GM10847 (cell line): ENCODE data around the gene PIM1.

Experiments
- POLR2A ChIP-seq: IDR thresholded peaks from 2 replicates; pipeline ENCODE4 v1.6.1; 2011; ENCODE audit not compliant: insufficient read length; ENCODE audit errors: extremely low read depth

The PIM1 gene

DNA sequence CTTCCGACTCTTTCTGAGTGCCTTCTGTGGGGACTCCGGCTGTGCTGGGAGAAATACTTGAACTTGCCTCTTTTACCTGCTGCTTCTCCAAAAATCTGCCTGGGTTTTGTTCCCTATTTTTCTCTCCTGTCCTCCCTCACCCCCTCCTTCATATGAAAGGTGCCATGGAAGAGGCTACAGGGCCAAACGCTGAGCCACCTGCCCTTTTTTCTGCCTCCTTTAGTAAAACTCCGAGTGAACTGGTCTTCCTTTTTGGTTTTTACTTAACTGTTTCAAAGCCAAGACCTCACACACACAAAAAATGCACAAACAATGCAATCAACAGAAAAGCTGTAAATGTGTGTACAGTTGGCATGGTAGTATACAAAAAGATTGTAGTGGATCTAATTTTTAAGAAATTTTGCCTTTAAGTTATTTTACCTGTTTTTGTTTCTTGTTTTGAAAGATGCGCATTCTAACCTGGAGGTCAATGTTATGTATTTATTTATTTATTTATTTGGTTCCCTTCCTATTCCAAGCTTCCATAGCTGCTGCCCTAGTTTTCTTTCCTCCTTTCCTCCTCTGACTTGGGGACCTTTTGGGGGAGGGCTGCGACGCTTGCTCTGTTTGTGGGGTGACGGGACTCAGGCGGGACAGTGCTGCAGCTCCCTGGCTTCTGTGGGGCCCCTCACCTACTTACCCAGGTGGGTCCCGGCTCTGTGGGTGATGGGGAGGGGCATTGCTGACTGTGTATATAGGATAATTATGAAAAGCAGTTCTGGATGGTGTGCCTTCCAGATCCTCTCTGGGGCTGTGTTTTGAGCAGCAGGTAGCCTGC lies 4.8 kb downstream of the PIM1 start:
- TF ChIP-seq POLR2A = no peak

DNA sequence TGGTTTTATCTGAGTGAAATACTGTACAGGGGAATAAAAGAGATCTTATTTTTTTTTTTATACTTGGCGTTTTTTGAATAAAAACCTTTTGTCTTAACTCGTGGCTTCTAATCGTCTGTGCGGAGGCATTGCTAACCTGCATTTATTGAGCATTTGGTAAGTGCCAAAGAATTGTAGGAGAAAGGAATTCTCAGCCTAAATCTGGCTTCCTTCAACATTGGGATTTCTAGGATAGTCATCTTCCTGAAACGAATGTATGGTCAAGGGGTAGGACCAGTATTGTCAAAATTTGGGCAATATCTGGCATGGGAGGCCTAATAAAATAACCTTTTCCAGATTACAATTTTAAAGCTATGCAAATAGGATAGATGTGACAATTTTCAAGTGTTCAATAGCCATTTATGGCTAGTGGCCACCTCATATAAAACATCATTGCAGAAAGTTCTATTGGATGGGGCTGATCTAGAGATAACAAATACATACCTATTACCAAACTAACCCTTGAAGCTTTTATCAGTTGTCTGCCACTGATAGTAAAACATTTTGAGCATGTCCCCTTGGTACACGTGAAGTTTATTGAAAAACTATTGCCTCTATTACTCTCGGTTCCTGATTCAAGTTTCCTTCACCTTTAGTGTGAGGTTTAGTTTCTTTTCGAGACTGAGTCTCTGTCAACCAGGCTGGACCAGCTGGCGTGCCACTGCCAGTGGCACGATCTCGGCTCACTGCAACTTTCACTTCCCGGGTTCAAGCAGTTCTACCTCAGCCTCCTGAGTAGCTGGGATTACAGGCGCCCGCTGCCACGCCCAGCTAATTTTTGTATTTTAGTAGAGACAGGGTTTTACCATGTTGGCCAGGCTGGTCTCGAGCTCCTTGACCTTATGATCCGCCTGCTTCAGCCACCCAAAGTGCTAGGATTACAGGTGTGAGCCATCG lies 5.6 kb downstream of the PIM1 start:
- TF ChIP-seq POLR2A = no peak

DNA sequence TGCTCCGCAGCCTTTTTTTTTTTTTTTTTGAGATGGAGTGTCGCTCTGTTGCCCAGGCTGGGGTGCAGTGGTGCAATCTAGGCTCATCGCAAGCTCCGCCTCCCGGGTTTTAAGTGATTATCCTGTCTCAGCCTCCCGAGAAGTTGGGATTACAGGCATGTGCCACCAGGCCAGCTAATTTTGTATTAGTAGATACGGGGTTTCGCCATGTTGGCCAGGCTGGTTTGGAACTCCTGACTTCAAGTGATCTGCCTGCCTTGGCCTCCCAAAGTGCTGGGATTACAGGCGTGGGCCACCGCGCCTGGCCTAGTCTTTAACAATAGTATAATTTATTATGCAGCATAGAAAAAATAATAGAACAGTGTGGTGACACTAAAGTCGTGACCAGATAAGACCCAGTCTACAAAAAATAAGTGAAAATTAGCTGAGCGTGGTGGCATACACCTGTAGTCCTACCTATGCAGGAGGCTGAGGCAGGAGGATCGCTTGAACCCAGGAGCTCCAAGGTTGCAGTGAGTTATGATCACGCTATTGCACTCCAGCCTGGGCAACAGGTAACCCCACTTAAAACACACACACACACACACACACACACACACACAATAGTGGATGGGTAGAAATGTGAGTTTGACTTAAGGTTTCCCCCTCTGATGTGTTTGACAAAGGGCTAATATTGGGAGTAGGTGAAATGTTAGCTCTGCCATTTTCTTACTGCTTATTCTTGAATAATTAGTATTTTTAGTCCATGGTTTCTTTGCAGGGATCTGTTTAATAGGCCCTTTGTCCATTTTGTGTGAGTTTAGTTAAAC lies 6.5 kb downstream of the PIM1 start:
- TF ChIP-seq POLR2A = no peak

DNA sequence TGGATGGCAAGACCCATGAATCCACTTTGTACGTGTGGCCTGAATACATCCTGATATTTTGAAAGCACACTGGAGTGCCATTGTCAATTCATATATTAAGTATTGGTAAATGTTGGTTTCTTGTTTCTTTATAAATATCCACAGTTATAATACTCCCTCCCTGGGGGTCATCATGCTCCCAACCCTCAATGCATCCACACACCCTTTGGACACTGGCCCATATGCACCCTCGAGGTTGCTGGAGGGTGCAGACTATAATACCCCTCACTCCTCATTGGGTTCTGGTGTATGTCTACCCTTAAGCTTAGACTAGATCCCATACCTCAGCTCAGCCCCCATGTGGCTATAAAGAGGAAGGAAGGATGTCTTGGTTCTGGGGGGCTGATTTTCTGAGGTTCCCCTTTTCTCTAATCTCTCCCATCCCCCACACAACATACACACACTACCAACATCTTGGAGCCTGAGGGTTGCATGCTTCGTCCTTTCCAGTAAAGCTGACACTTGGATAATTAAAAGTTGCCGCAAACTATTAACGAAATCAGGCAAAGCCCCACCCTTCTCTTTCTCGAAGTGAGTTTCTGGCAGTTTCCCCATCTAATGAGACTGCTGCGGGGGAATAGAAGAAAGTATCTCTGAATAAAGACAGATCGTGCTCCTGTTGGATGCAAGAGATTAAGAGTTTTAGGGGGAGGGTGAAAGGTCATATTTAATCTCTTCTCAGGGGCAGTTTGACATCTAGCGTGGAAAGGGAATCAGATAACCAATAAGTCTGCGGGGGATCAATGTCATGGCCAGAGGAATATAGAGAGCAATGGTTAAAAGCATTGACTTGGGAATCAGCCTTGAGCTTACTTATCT lies 7.4 kb downstream of the PIM1 start:
- TF ChIP-seq POLR2A = no peak

DNA sequence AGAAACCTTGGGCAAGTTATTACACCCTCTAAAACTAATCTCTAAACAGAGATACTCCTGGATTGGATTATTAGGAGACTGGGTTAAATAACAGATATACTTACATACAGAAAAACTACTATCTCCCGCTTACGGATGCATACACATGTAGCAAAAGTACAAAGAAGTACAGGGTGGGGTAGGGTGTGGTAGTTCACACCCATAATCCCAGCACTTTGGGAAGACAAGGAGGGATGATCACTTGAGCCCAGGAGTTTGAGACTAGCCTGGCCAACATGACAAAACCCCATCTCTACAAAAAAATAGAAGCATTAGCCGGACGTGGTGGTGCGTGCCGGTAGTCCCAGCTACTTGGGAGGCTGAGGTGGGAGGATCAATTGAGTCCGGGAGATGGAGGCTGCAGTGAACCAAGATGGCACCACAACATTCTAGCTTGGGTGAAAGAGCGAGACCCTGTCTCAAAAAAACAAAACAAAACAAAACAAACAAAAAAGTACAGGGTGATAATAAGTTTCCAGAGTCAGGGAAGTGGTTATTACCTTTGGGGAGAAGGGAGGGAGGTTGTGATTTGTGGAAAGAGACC lies 8.1 kb downstream of the PIM1 start:
- no peak for TF ChIP-seq POLR2A

DNA sequence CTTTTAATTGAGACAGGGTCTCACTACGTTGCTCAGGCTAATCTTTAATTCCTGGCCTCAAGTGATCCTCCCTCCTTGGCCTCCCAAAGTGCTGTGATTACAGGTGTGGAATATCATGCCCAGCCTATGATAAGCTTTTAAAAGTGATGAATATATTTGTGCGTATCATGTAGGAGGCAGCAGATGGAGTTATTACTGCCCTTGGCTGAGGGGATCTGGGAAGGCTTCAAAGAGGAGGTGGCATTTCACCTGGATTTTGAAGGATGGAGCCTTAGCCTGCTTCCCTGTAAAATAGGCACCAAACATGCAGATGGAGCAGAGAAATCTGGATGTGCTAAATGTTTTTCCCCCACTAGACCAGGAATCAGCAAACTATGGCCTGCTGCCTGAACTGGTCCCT lies 10.1 kb downstream of the PIM1 start:
- TF ChIP-seq POLR2A = no peak

DNA sequence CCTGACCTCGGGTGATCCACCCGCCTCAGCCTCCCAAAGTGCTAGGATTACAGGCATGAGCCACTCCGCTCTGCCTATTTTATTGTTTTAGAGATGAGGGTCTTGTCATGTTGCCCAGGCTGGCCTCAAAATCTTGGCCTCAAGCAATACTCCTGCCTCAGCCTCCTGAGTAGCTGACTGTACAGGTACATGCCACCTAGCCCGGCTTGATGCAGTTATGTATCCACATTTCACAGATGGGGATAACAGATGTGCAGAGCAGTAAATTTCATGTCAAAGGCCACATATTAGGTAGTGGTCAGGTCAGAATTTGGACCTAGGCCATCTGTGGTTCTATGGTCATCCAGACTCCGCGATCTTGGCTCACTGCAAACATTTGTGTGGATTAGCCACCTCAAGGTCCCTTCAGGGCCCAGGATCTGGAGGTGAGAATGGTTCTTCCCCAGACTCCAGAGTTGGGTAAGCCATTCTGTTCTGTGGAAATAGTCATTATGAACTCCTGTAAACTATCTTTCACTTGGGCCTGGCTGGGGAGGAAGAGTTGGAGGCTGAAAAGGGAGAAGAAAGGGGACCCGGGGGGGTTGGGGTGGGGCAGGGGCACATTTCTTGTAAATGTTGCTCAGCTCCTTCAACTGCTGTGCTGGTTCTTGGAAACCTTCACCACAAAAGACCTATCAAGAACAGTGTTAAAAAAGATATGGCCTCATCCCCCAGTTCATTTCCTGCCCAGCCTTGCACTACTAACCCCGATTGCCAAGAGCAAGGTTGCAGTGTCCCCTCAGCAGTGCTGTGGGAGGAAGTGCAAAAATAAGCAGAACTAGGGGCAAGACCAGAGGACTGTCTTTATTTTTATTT lies 13.0 kb downstream of the PIM1 start:
- no peak for TF ChIP-seq POLR2A

DNA sequence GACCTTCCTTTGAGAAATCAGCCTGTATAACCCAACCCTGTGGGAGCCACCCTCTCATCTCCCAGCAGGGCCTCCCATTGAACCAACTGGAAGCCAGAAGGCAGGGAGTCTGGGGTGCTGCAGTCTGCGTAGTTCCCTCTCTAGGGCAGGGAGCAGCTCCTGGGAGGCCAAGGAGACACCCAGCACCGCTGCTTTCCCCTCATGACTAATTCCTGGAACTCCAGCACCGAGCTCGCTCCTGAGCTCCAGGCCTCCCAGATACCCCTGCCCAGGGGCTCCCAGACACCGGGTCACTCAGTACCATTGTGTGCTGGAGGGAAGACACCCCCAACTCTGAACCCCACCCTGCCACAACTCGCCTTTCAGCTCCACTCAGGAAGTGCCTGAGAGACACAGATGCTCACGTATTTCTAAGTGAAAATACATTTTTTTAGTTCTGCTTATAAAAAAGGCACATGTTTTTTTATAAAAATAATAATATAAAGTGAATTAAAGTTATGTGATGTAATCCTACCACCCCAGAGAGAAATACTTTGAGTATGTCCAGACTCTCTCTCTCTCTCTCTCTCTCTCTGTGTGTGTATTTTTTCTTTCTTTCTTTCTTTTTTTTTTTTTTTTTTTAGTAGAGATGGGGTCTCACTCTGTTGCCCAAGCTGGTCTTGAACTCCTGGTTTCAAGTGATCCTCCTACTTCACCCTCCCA lies 17.5 kb downstream of the PIM1 start:
- TF ChIP-seq POLR2A = no peak

DNA sequence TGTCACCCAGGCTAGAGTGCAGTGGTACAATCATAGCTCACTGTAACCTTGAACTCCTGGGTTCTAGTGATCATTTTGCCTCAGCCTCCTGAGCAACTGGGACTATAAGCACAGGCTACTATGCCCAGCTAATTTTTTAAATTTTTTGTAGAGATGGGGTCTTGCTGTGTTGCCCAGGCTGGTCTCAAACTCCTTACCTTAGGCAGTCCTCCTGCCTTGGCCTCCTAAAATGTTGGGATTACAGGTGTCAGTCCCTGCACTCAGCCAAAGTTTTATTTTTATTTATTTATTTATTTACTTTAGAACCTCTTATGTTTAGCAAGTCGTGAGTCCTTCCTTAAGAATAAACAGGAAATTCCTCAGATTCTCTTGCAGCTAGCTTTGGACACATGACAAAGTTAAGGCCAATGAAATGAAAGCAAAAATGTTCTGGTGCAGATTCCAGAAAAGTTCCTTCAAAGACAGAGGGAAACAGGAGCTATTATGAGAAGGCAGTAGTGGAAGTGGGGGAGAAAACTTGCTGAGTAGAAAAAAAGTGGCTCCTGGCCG lies 19.1 kb downstream of the PIM1 start:
- TF ChIP-seq POLR2A = no peak

DNA sequence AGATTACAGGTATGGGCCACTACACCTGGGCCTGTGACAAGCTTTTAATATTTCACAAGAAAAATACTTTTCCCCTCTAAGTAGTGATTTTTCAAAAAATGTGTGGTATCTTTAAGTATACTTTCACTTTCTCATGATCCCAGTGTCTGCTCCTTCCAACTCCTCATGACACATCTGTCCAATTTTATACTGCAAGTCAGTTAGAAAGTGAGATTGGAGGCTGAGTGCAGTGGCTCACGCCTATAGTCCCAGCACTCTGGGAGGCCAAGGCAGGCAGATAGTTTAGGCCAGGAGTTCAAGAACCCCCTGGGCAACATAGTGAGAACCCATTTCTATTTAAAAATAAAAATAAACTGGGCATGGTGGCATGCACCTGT lies 20.2 kb downstream of the PIM1 start:
- TF ChIP-seq POLR2A = no peak

DNA sequence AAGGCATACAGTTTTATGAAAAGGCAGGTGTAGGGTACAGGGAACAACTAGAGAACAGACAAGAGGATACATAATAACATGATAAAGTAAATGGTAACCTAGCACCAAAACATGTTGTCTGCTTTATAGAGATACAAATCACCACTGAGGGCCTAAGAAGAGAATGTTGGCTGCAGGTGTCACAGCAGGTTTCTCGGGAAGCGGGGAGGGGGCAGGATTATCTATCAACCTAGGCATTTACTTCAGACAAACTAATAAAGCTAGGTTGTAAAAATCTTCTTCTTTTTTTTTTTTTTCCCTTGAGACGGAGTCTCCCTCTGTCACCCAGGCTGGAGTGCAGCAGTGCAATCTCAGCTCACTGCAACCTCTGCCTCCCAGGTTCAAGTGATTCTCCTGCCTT lies 22.7 kb downstream of the PIM1 start:
- TF ChIP-seq POLR2A = no peak

DNA sequence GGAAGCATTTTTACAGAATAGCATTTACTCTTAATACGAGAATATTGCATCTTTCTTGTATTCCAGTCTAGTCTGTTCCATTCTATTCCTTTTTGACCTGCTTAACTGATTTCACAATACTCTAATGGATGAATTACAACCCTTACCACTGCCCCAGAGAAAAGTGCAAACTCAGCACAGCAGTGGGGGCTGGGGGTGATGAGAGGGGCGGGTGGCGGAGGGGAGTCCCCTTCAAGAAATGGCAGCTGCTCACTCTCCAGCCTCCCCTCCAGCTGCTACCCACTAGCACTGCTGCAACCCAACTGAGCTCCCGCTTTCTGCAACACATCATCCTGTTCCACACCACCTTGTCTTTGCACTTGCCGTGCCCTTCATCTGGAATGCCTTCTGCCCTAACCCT lies 30.1 kb downstream of the PIM1 start:
- TF ChIP-seq POLR2A = no peak
